OCI-LY7 (cell line): ENCODE data around the gene PLEKHG5. TPM values are rescaled to one million over a fixed set of nuclear protein-coding genes. Genes with fewer than 3 reads are reported as not detected.

Experiments
- BruUV-seq: library from RNA; stranded (reverse); fragments of 400-500 nt; replicated peaks from 2 replicates; lab custom pipeline; 2021; lab: Mats Ljungman, UMichigan
- CTCF ChIA-PET: fragments of 300-600 bp; sonication (Branson Sonifier 250); formaldehyde crosslinking; loops from one replicate; lab custom pipeline; 2022; ENCODE audit warnings: antibody characterized with exemption; ENCODE audit not compliant: unreplicated experiment; lab: Charles Lee
- POLR2A ChIA-PET: fragments of 300-600 bp; sonication (Branson Sonifier 250); formaldehyde crosslinking; loops from one replicate; lab custom pipeline; 2022; ENCODE audit warnings: antibody characterized with exemption; lab: Charles Lee
- DNase-seq: peaks from one replicate; pipeline ENCODE4 v3.0.0-alpha.2; 2015; ENCODE audit warnings: low spot score
- H2AFZ ChIP-seq: fragments of 200-600 bp; sonication (generic), shearing (Covaris generic); 2 replicates; pipeline ENCODE4 v1.6.1; 2014; ENCODE audit warnings: mild to moderate bottlenecking, antibody characterized with exemption, low read length, moderate library complexity
- H3K27ac ChIP-seq: fragments of 200-600 bp; sonication (generic); 2 replicates; pipeline ENCODE4 v1.5.1; 2014; ENCODE audit warnings: mixed run types, low read depth, mild to moderate bottlenecking, moderate library complexity, low read length, inconsistent platforms; ENCODE audit not compliant: poor library complexity, severe bottlenecking
- H3K36me3 ChIP-seq: fragments of 200-600 bp; sonication (generic); 2 replicates; pipeline ENCODE4 v1.6.1; 2014; ENCODE audit warnings: mild to moderate bottlenecking, antibody characterized with exemption, low read length, moderate library complexity, mixed read lengths; ENCODE audit not compliant: insufficient read depth
- H3K4me1 ChIP-seq: fragments of 200-600 bp; sonication (generic); 2 replicates; pipeline ENCODE4 v1.5.1; 2014; ENCODE audit warnings: mild to moderate bottlenecking, low read length; ENCODE audit not compliant: insufficient read depth, poor library complexity, severe bottlenecking
- H3K4me2 ChIP-seq: fragments of 200-600 bp; sonication (generic); 2 replicates; pipeline ENCODE4 v1.6.1; 2014; ENCODE audit warnings: mild to moderate bottlenecking, low read length
- H3K4me3 ChIP-seq: fragments of 200-600 bp; sonication (generic); 2 replicates; pipeline ENCODE4 v1.5.1; 2014; ENCODE audit warnings: mild to moderate bottlenecking, low read depth, low read length; ENCODE audit not compliant: poor library complexity, severe bottlenecking
- H3K79me2 ChIP-seq: fragments of 200-600 bp; sonication (generic); 2 replicates; pipeline ENCODE4 v1.6.1; 2016; ENCODE audit warnings: low read depth, mild to moderate bottlenecking, low read length, moderate library complexity, mixed read lengths; ENCODE audit not compliant: insufficient read depth
- H3K9me2 ChIP-seq: fragments of 200-600 bp; sonication (generic); 2 replicates; pipeline ENCODE4 v1.6.1; 2016; ENCODE audit warnings: mild to moderate bottlenecking, low read length, mixed read lengths; ENCODE audit not compliant: insufficient read depth
- H3K9me3 ChIP-seq: fragments of 200-600 bp; sonication (generic); 2 replicates; pipeline ENCODE4 v1.6.1; 2014; ENCODE audit warnings: mild to moderate bottlenecking, mixed run types, low read length, mixed read lengths
- H4K20me1 ChIP-seq: fragments of 200-600 bp; sonication (generic); 2 replicates; pipeline ENCODE4 v1.6.1; 2014; ENCODE audit warnings: mild to moderate bottlenecking, antibody characterized with exemption, low read length, moderate library complexity, mixed read lengths; ENCODE audit not compliant: insufficient read depth
- EZH2phosphoT487 ChIP-seq: fragments of 200-600 bp; sonication (generic); IDR thresholded peaks from 2 replicates; pipeline ENCODE4 v1.6.1; 2018; ENCODE audit warnings: low read depth, borderline replicate concordance, mild to moderate bottlenecking, mixed run types, antibody characterized with exemption, low read length, moderate library complexity, mixed read lengths
- intact Hi-C: fragments of 100-400 bp; cut with micrococcal nuclease; formaldehyde crosslinking; loops from one replicate; pipeline ENCODE4 v1.10.0; 2022; ENCODE audit not compliant: unreplicated experiment
- total RNA-seq, 2 experiments: library from RNA; depleted of rRNA in 1 of 2; stranded (reverse); fragments of >200 nt in 1 of 2; shearing (Covaris generic) in 1 of 2; gene quantifications; 2 replicates each; pipeline ENCODE4 v1.2.3, GENCODE V29; 2014 to 2022
- TF ChIP-seq, protein P1 (sequence below): fragments of 200-600 bp; sonication (generic); conservative IDR thresholded peaks from 2 replicates; pipeline ENCODE4 v1.5.1; 2014; ENCODE audit warnings: mild to moderate bottlenecking, antibody characterized with exemption, low read length, moderate library complexity, mixed read lengths

Gene PLEKHG5
- total RNA-seq, 2 experiments from 2014 or later: 1.6 to 2.4 TPM

GRCh38 chr1:6509919-6510291 lies 18.4 kb upstream of the PLEKHG5 start:
- DNase-seq: no peak
- H3K27ac ChIP-seq: no peak overlapping the region
- TF ChIP-seq EZH2phosphoT487: no peak
- TF ChIP-seq, protein P1, sequence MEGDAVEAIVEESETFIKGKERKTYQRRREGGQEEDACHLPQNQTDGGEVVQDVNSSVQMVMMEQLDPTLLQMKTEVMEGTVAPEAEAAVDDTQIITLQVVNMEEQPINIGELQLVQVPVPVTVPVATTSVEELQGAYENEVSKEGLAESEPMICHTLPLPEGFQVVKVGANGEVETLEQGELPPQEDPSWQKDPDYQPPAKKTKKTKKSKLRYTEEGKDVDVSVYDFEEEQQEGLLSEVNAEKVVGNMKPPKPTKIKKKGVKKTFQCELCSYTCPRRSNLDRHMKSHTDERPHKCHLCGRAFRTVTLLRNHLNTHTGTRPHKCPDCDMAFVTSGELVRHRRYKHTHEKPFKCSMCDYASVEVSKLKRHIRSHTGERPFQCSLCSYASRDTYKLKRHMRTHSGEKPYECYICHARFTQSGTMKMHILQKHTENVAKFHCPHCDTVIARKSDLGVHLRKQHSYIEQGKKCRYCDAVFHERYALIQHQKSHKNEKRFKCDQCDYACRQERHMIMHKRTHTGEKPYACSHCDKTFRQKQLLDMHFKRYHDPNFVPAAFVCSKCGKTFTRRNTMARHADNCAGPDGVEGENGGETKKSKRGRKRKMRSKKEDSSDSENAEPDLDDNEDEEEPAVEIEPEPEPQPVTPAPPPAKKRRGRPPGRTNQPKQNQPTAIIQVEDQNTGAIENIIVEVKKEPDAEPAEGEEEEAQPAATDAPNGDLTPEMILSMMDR: no peak
- H4K20me1 ChIP-seq: no peaks in the 10 kb centered on the region; the same call in 1 of the 2 replicates
- POLR2A ChIA-PET: no interaction called here
- no peaks in the 10 kb centered on the region for H3K36me3 ChIP-seq
- intact Hi-C loops: no loop called here
- H3K9me2 ChIP-seq: no peaks in the 10 kb centered on the region
- H3K9me3 ChIP-seq: no peaks in the 10 kb centered on the region
- H3K4me3 ChIP-seq: no peak overlapping the region
- no peaks in the 10 kb centered on the region for H3K4me1 ChIP-seq
- H3K79me2 ChIP-seq: no peaks in the 10 kb centered on the region
- BruUV-seq: no TSS peak
- CTCF ChIA-PET: no interaction called here
- H2AFZ ChIP-seq: no peak overlapping the region
- no peak overlapping the region for H3K4me2 ChIP-seq

DNA sequence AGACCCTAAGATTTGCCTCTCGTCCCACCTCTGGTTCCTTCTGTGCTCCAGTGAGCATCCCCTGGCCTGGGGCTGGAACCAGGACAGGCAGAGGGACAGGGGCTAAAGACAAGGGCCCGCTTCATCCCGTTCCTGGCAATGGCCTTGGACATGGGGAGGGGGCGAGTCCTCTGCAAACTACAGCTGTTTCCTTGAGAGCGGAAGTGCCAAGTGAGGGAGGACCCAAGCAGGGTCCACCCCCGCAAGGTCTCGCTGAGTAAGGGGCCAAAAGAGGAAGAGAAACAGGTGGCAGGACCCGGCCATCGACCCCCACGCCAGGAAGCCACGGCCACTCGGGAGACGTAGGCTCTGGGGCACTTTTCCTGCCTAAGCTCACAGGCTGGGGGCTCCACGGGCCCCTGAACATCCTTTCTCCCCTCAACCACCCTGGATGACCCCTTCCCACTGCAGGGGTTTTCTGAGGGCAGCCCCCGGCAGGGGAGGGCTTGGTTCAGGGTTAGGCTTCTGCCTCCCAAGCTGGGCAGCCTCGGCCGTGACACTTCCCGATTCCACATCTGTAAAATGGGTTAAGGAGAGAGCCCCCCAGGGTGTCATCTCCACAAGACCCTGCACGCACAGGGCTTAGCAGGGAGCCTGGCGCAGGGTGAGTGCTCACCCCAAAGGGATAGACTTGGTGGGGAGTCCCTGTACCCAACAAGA lies 17.9 kb upstream of the PLEKHG5 start:
- no peak overlapping the region for H3K4me2 ChIP-seq
- POLR2A ChIA-PET: interaction anchor here (0.8 kb wide), 1 partner anchor 13 kb away, joined by 3 read pairs; no protein-coding TSS in a partner anchor
- H4K20me1 ChIP-seq: no peaks in the 10 kb centered on the region; the same call in 1 of the 2 replicates
- H3K9me3 ChIP-seq: no peaks in the 10 kb centered on the region
- DNase-seq: no peak
- no peak overlapping the region for H3K27ac ChIP-seq
- no peaks in the 10 kb centered on the region for H3K9me2 ChIP-seq
- CTCF ChIA-PET: no interaction called here
- no peak overlapping the region for H2AFZ ChIP-seq
- no peaks in the 10 kb centered on the region for H3K4me1 ChIP-seq
- no peaks in the 10 kb centered on the region for H3K79me2 ChIP-seq
- no peaks in the 10 kb centered on the region for H3K36me3 ChIP-seq
- BruUV-seq: no TSS peak
- H3K4me3 ChIP-seq: no peak overlapping the region
- intact Hi-C loops: no loop called here
- TF ChIP-seq, protein P1: no peak
- TF ChIP-seq EZH2phosphoT487: no peak

DNA sequence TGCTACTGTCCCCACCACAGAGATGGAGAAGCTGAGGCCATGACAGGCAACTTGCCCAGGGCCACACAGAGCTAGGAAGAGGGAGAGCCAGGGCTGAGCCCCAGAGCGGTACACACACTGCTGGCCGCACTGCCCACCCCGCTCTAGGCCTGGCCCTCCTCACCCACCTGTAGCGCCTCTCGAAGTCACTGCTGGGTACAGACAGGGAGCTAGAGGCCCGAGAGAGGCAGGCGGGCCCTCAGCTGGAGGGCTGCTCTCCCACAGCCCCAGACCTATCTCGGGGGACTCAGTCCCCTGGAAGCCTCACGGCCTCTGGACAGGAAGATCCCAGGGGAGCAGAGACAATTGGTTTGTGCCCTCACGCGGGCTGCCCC lies 17.3 kb upstream of the PLEKHG5 start:
- Histone ChIP-seq H2AFZ (no peak overlapping the region), H3K4me2 (no peak overlapping the region), H3K9me2 (no peaks in the 10 kb centered on the region), H3K36me3 (no peaks in the 10 kb centered on the region), H3K79me2 (no peaks in the 10 kb centered on the region), H3K27ac (no peak overlapping the region), H4K20me1 (no peaks in the 10 kb centered on the region; the same call in 1 of the 2 replicates), H3K4me1 (no peaks in the 10 kb centered on the region), H3K9me3 (no peaks in the 10 kb centered on the region), H3K4me3 (no peak overlapping the region)
- BruUV-seq: no TSS peak
- POLR2A ChIA-PET: interaction anchor here (0.8 kb wide), 1 partner anchor 14 kb away, joined by 3 read pairs; no protein-coding TSS in a partner anchor
- CTCF ChIA-PET: no interaction called here
- DNase-seq: no peak
- TF ChIP-seq, protein P1: no peak
- TF ChIP-seq EZH2phosphoT487: no peak
- intact Hi-C loops: no loop called here
